RWPE2 (cell line): ENCODE measurements around the gene MSI2.

Experiments used
- ATAC-seq: fragments of 200-7000 bp; cut with Tn5 transposase; 3 replicates; pipeline ENCODE4 v1.9.1; 2021; ENCODE audit warnings: low read depth
- DNase-seq: peaks from one replicate; pipeline ENCODE4 v3.0.0-alpha.2; 2020; ENCODE audit warnings: low spot score
- H3K27ac ChIP-seq: fragments of 450-650 bp; 2 replicates; pipeline ENCODE4 v1.5.1; 2017; ENCODE audit warnings: mild to moderate bottlenecking; ENCODE audit not compliant: poor library complexity, severe bottlenecking
- H3K27me3 ChIP-seq: fragments of 250-450 bp; sonication (Bioruptor Pico); 2 replicates; pipeline ENCODE4 v1.5.1; 2021; ENCODE audit warnings: mild to moderate bottlenecking, moderate library complexity; ENCODE audit not compliant: insufficient read depth, poor library complexity, severe bottlenecking
- H3K36me3 ChIP-seq: fragments of 250-450 bp; sonication (Bioruptor Pico); 2 replicates; pipeline ENCODE4 v1.5.1; 2020; ENCODE audit warnings: low read depth, mild to moderate bottlenecking, moderate library complexity
- H3K4me1 ChIP-seq: fragments of 250-450 bp; sonication (Bioruptor Pico); 2 replicates; pipeline ENCODE4 v1.5.1; 2021; ENCODE audit warnings: mild to moderate bottlenecking, moderate library complexity; ENCODE audit not compliant: insufficient read depth, poor library complexity, severe bottlenecking
- H3K4me3 ChIP-seq: fragments of 250-450 bp; sonication (Bioruptor Pico); 2 replicates; pipeline ENCODE4 v1.5.1; 2021; ENCODE audit warnings: mild to moderate bottlenecking, moderate library complexity; ENCODE audit not compliant: severe bottlenecking
- H3K9me3 ChIP-seq: fragments of 250-450 bp; sonication (Bioruptor Pico); 2 replicates; pipeline ENCODE4 v1.5.1; 2021; ENCODE audit warnings: mild to moderate bottlenecking, moderate library complexity; ENCODE audit not compliant: severe bottlenecking
- CTCF ChIP-seq: fragments of 450-650 bp; IDR thresholded peaks from one replicate; pipeline ENCODE4 v1.5.1; 2017; ENCODE audit warnings: mild to moderate bottlenecking, moderate library complexity; ENCODE audit not compliant: poor library complexity, severe bottlenecking

Gene MSI2

GRCh38 chr17:57399690-57400089 lies 143.4 kb downstream of the MSI2 start:
- no peak overlapping the region for H3K4me3 ChIP-seq
- no peak overlapping the region for H3K27ac ChIP-seq
- no peaks in the 10 kb centered on the region for H3K9me3 ChIP-seq
- no peak for TF ChIP-seq CTCF
- H3K4me1 ChIP-seq, result peaks cover 12% of the 10 kb centered on the region
- no peak for ATAC-seq
- H3K27me3 ChIP-seq, result no peaks in the 10 kb centered on the region
- no peak for DNase-seq
- peaks cover 5% of the 10 kb centered on the region; the same call in 1 of the 2 replicates for H3K36me3 ChIP-seq

DNA sequence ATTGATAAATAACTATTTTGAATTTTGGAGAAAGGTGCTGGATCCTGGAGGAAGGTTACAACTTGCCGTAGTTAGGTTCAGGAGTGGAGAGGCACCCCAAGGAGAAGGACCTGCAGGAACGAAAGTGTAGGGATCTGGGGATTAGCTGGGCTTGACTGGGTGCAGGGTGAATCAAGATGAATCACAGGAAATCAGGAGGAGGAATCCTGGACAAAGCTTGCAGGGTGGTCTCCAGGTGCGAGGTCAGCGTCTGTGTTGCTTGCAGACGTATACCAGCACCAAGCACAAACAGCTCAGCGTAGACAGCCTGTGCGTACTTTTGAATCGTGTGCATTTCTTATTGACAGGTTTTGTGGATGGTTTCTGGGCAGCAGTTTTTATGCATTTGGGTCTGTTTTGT lies 144.3 kb downstream of the MSI2 start:
- no peak; the same call in 2 of the 3 replicates for ATAC-seq
- Histone ChIP-seq H3K4me3 (no peak overlapping the region), H3K9me3 (no peaks in the 10 kb centered on the region), H3K4me1 (peaks cover 12% of the 10 kb centered on the region), H3K36me3 (peaks cover 5% of the 10 kb centered on the region; the same call in 1 of the 2 replicates), H3K27ac (no peak overlapping the region), H3K27me3 (no peaks in the 10 kb centered on the region)
- TF ChIP-seq CTCF, result no peak
- DNase-seq, result no peak

DNA sequence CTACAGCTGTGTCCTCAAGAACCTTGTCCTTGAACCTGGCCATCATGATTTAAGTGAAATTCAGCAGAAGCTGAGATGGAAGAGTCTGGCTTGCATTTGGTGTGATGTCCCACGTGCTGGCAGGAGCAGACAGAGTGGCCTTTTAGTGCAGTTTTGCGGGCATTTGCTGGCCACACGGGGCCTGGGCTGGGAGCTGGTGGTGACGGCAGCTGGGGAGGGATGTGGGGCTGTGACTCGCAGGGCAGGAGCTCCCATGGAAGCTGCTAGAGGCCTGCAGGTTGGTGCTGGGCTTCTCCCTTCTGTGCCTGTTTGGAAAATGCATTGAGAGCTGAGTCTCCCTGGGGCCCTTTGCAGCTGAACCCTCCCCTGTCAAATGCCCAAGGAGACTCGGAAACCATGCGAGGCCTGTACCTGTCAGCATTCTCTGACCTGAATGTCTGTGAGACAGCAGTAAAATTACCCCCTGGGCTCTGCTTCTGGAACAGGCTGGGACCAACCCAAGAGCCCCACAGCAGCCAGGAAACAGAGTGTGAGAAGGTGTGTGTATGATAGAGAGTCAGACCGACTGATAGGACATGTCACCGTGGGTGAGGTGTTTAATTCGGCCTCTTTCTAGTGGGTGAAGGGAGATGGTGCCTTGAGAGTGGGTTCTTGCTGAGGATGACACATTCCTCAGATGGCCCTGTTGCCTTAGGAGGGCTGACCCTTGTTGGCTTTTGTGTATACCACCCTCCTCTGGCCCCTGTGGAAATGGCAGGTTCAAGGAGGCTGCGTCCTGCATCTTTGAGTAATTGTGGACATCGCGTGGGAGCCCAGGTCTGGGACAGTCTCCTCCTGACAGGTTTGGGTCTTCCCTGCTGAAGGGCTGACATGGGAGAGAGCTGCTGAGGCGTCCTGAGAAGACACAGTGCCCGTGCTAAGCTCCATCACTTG lies 145.5 kb downstream of the MSI2 start:
- ATAC-seq (0 out of 3 replicates have a peak, but pooled peaks have one; percentile 40), DNase-seq (no peak)
- no peaks in the 10 kb centered on the region for H3K27me3 ChIP-seq
- H3K4me1 ChIP-seq, result peaks cover 12% of the 10 kb centered on the region
- H3K4me3 ChIP-seq, result no peak overlapping the region
- no peak for TF ChIP-seq CTCF
- peaks cover 5% of the 10 kb centered on the region; the same call in 1 of the 2 replicates for H3K36me3 ChIP-seq
- H3K27ac ChIP-seq, result no peak overlapping the region
- H3K9me3 ChIP-seq, result no peaks in the 10 kb centered on the region

DNA sequence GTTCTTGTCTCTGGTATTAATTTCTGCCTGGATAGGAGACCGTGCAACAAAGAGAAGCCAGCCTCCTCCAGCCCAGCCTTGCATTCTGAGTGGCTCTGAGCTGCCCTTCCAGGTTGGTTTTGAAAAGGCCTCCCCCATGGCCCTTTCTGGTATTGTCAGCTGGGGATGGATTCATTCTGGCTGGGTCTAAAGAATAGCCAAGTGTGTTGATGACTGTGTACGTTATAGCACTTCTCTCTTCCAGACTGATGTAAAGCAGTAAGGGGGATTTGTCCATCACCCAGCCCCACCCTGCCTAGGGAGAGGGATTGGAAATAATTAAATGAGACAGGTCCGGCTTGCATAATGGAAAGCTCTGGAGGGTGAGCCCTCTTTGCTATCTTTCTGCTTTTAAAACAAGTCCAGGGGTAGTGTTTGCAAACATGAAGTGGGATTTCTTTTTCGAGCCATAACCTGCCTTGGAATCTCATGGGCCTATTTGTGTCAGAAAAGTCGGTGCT lies 146.4 kb downstream of the MSI2 start:
- Histone ChIP-seq H3K4me3 (no peak overlapping the region), H3K27me3 (no peaks in the 10 kb centered on the region), H3K27ac (no peak overlapping the region), H3K9me3 (no peaks in the 10 kb centered on the region), H3K36me3 (peaks cover 5% of the 10 kb centered on the region; the same call in 1 of the 2 replicates), H3K4me1 (peaks cover 18% of the 10 kb centered on the region)
- ATAC-seq, result no peak
- no peak for TF ChIP-seq CTCF
- no peak for DNase-seq
